Activated naive CD4-positive, alpha-beta T cell treated with anti-CD3 and anti-CD28 coated beads, Interleukin-2, amount 50 U/mL, for 24 hours (primary cell): ENCODE data around the gene CDKN2A.
"Not testable (repeated sequence)": the region's sequence is repeated elsewhere in the genome, so short reads cannot be mapped to it uniquely, and the experiment has no call there.

Experiments used
- H3K27ac Mint-ChIP-seq: one replicate; pipeline ENCODE4 v1.8.0; 2021; ENCODE audit warnings: mild to moderate bottlenecking, mixed read lengths
- H3K27me3 Mint-ChIP-seq: one replicate; pipeline ENCODE4 v1.8.0; 2021; ENCODE audit warnings: mixed read lengths
- H3K36me3 Mint-ChIP-seq: one replicate; pipeline ENCODE4 v1.8.0; 2021; ENCODE audit warnings: mixed read lengths
- H3K4me1 Mint-ChIP-seq: one replicate; pipeline ENCODE4 v1.8.0; 2021; ENCODE audit warnings: mixed read lengths
- H3K4me3 Mint-ChIP-seq: one replicate; pipeline ENCODE4 v1.8.0; 2021; ENCODE audit warnings: mild to moderate bottlenecking, mixed read lengths
- H3K9me3 Mint-ChIP-seq: one replicate; pipeline ENCODE4 v1.8.0; 2021; ENCODE audit warnings: mixed read lengths

The CDKN2A gene

GRCh38 chr9:21972361-21972760 lies 21.8 kb downstream of the CDKN2A start:
- no peak overlapping the region for H3K27ac Mint-ChIP-seq
- H3K4me3 Mint-ChIP-seq, result no peak overlapping the region
- H3K4me1 Mint-ChIP-seq, result peaks cover 22% of the 10 kb centered on the region
- peaks cover 7% of the 10 kb centered on the region for H3K36me3 Mint-ChIP-seq
- H3K9me3 Mint-ChIP-seq, result peaks cover 17% of the 10 kb centered on the region
- H3K27me3 Mint-ChIP-seq, result peaks cover 70% of the 10 kb centered on the region

GRCh38 chr9:21970800-21971640 lies 23.2 kb downstream of the CDKN2A start:
- Mint-ChIP-seq H3K36me3 (peaks cover 10% of the 10 kb centered on the region), H3K4me1 (peaks cover 23% of the 10 kb centered on the region), H3K4me3 (no peak overlapping the region), H3K27me3 (peaks cover 70% of the 10 kb centered on the region), H3K9me3 (peaks cover 23% of the 10 kb centered on the region), H3K27ac (no peak overlapping the region)

DNA sequence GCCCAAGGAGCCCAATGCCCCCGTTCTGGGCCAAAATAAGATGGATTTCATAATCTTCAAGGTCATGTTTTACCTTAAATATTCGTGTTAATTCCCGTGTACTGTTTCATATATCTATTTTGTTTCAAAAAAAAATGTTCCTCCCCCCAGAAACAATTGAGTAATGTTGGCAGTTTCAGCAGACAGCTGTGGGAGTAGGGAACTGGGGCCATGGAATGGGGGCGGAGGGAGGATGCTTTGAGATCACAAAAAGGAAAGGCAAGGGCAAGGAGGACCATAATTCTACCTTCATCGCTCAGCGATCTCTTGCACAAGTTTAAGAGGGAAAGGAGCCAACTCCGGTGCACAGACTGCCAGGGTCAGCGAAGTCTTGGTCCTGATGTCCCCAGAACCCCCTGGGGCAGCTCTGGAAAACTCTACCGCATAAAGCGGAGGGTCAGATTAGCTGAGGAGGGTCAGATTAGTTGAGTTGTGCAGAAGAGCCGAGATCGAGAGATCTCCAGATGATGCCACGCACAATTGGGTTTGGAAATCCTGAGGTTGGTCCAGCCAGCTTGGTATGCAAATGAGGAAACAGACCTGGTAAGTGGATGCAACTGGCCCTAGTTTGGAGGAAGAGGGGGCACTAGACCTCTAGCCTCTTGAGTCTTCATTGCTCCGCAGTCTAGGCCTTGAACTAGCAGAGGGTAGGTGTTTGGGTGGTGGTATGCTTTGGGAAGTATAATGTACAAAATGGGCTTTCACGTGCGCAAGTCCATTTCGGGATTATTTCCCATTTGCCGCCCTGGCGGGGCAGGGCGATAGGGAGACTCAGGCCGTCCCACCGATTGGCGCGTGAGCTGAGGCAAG lies 24.0 kb downstream of the CDKN2A start:
- Mint-ChIP-seq H3K36me3 (peaks cover 10% of the 10 kb centered on the region), H3K9me3 (peaks cover 27% of the 10 kb centered on the region), H3K4me3 (no peak overlapping the region), H3K27me3 (peaks cover 69% of the 10 kb centered on the region), H3K27ac (peak overlapping the region; percentile 51), H3K4me1 (peaks cover 26% of the 10 kb centered on the region)

DNA sequence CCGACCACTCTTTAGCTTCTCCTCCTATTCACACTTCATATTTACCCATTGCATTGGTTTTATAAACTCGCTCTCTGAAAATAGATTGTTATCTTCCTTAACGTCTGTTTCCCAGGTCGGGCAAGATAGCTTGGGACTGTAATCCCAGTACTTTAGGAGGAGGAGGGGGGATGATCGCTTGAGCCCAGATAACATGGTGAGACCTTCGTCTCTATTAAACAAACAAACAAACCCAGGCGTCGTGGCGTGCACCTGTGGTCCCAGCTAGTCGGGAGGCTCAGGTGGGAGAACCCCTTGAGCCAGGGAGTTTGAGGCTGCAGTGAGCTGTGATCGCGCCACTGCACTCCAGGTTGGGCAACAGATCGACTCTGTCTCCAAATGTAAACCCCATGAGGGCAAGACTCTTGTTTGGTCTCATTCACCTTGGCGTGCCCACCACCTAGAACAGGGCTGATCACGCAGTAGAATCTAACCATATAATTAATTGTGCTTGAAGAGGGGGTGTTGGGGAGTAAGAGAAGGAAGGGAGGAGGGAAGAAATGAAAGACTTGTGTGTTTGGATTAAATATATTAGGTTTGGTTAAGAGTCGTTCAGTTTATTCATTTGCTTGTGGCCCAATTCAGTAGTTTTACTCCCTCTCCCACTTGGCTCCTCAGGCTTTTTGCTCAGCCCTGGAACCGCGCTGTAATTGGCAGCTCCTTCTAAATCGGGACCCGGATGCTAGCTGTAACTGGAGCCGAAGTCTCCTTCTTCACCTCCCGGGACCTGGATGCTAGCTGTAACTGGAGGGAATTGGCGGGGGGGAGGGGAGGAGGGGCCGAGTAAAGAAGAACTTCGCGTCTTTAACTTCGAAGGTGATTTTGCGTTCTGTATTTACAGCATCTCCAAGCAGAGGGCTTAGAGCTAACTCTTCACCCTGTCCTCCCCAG lies 24.9 kb downstream of the CDKN2A start:
- Mint-ChIP-seq H3K9me3 (peaks cover 27% of the 10 kb centered on the region), H3K4me1 (peaks cover 21% of the 10 kb centered on the region), H3K27me3 (peaks cover 68% of the 10 kb centered on the region), H3K27ac (peak overlapping the region; percentile 46), H3K4me3 (peak overlapping the region; percentile 27), H3K36me3 (peaks cover 10% of the 10 kb centered on the region)

- peak overlapping the region; percentile 27 for H3K4me3 Mint-ChIP-seq
- peaks cover 19% of the 10 kb centered on the region for H3K4me1 Mint-ChIP-seq
- H3K27me3 Mint-ChIP-seq, result peaks cover 71% of the 10 kb centered on the region
- peak overlapping the region; percentile 46 for H3K27ac Mint-ChIP-seq
- H3K9me3 Mint-ChIP-seq, result peaks cover 27% of the 10 kb centered on the region
- peaks cover 10% of the 10 kb centered on the region for H3K36me3 Mint-ChIP-seq
Observed at GRCh38 chr9:21968331-21969010, 25.7 kb downstream of the CDKN2A start.

DNA sequence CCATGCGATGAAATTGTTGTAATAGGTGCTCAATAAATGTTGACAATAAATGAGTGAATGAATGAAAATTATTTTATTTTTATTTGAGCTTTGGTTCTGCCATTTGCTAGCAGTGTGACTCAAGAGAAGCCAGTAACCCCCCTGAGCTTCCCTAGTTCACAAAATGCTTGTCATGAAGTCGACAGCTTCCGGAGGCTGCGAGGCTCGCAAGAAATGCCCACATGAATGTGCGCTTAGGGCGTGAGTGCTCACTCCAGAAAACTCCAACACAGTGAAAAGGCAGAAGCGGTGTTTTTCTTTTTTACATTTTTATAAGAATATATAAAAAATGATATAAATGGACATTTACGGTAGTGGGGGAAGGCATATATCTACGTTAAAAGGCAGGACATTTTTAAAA lies 26.5 kb downstream of the CDKN2A start:
- no peak overlapping the region for H3K4me3 Mint-ChIP-seq
- H3K9me3 Mint-ChIP-seq, result peaks cover 27% of the 10 kb centered on the region
- H3K27ac Mint-ChIP-seq, result no peak overlapping the region
- H3K27me3 Mint-ChIP-seq, result peaks cover 76% of the 10 kb centered on the region
- H3K4me1 Mint-ChIP-seq, result peaks cover 19% of the 10 kb centered on the region
- H3K36me3 Mint-ChIP-seq, result peaks cover 10% of the 10 kb centered on the region

- peaks cover 19% of the 10 kb centered on the region for H3K4me1 Mint-ChIP-seq
- peaks cover 10% of the 10 kb centered on the region for H3K36me3 Mint-ChIP-seq
- peaks cover 22% of the 10 kb centered on the region for H3K9me3 Mint-ChIP-seq
- no peak overlapping the region for H3K27ac Mint-ChIP-seq
- no peak overlapping the region for H3K4me3 Mint-ChIP-seq
- H3K27me3 Mint-ChIP-seq, result peaks cover 74% of the 10 kb centered on the region
Observed at GRCh38 chr9:21967169-21967568, 27.0 kb downstream of the CDKN2A start.

- Mint-ChIP-seq H3K27me3 (peaks cover 73% of the 10 kb centered on the region), H3K27ac (peak overlapping the region; percentile 71), H3K4me3 (peak overlapping the region; percentile 0), H3K9me3 (peaks cover 22% of the 10 kb centered on the region), H3K36me3 (peaks cover 10% of the 10 kb centered on the region), H3K4me1 (peaks cover 19% of the 10 kb centered on the region)
Observed at GRCh38 chr9:21966140-21966851, 27.9 kb downstream of the CDKN2A start.

GRCh38 chr9:21965401-21965951 lies 28.7 kb downstream of the CDKN2A start:
- Mint-ChIP-seq H3K4me1 (peaks cover 19% of the 10 kb centered on the region), H3K27ac (no peak overlapping the region), H3K36me3 (peaks cover 10% of the 10 kb centered on the region), H3K27me3 (peaks cover 71% of the 10 kb centered on the region), H3K4me3 (peak overlapping the region; percentile 55), H3K9me3 (peaks cover 22% of the 10 kb centered on the region)

DNA sequence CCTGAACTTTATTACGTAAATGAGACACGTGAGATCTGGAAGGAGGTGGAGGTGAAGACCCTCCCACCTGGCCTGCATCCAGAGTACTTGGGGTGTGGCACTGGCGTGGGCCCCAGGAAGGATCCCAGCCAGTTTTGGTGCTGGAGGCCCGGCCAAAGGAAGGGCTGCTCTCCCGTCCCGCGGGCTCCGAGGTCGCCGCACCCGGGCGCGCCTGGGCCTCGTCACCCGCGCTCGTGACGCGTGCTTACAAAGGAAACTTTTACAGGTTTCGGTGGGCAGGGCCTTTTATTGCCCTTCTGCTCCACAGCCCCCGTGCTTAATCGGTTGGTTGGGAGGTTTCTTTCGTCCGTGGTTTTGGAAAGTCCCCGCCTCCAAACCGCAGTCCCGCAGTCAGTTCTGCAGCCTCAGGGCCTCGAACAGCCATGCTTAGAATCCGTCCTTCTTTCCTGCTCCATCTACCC lies 29.2 kb downstream of the CDKN2A start:
- Mint-ChIP-seq H3K27ac (no peak overlapping the region), H3K9me3 (peaks cover 19% of the 10 kb centered on the region), H3K4me1 (peaks cover 19% of the 10 kb centered on the region), H3K27me3 (peaks cover 69% of the 10 kb centered on the region), H3K36me3 (peaks cover 9% of the 10 kb centered on the region), H3K4me3 (peak overlapping the region; percentile 55)

DNA sequence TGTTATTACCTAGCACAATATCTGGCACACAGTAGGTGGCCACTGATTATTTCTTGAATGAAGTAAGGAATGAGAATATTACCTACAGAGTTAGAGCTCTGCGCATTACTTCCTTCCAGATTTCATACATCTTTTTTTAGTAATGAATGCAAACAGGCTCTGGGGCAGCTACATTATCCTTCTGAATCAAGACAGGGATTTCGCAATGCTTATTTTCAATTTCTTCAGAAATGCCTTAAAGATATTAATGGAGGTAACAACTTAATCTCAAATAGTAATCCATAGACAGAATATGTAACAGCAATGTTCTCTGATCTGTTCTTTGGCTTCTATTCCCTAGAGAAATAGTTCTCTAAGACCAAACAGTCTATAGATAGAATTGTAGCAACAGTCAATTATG lies 32.6 kb downstream of the CDKN2A start:
- H3K4me1 Mint-ChIP-seq, result peaks cover 12% of the 10 kb centered on the region
- no peaks in the 10 kb centered on the region for H3K36me3 Mint-ChIP-seq
- no peak overlapping the region for H3K4me3 Mint-ChIP-seq
- H3K27ac Mint-ChIP-seq, result no peak overlapping the region
- H3K27me3 Mint-ChIP-seq, result peaks cover 51% of the 10 kb centered on the region
- peaks cover 6% of the 10 kb centered on the region for H3K9me3 Mint-ChIP-seq

DNA sequence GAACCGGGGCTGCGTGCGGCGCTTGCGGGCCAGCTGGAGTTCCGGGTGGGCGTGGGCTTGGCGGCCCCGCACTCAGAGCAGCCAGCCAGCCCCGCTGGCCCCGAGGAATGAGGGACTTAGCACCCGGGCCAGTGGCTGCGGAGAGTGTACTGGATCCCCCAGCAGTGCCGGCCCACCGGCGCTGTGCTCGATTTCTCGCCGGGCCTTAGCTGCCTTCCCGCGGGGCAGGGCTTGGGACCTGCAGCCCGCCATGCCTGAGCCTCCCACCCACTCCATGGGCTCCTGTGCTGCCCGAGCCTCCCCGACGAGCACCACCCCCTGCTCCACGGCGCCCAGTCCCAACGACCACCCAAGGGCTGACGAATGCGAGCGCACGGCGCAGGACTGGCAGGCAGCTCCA lies 34.9 kb downstream of the CDKN2A start:
- H3K4me1 Mint-ChIP-seq, result not testable (repeated sequence)

DNA sequence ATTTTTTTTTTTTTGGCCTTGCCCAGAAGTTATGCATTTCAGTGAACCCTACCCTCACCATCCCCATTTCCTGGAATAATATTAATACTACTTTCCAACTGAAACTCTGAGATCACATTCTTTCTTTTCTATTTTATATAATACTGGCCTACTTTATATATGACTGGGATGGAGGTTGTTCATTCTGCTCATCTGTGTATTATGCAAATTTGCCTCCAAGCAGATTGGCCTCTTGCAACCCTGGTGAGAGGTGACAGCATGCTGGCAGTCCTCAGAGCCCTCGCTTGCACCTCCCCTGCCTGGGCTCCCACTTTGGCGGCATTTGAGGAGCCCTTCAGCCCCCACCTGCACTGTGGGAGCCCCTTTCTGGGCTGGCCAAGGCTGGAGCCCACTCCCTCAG lies 35.4 kb downstream of the CDKN2A start:
- Mint-ChIP-seq H3K27ac (no peak overlapping the region), H3K4me1 (no peaks in the 10 kb centered on the region), H3K36me3 (no peaks in the 10 kb centered on the region), H3K27me3 (peaks cover 33% of the 10 kb centered on the region), H3K4me3 (no peak overlapping the region), H3K9me3 (no peaks in the 10 kb centered on the region)

More for the DNA sequence above, 34.9 kb downstream of the CDKN2A start:
- peaks cover 34% of the 10 kb centered on the region for H3K27me3 Mint-ChIP-seq
- not testable (repeated sequence) for H3K27ac Mint-ChIP-seq, H3K9me3 Mint-ChIP-seq, H3K4me3 Mint-ChIP-seq, H3K36me3 Mint-ChIP-seq

DNA sequence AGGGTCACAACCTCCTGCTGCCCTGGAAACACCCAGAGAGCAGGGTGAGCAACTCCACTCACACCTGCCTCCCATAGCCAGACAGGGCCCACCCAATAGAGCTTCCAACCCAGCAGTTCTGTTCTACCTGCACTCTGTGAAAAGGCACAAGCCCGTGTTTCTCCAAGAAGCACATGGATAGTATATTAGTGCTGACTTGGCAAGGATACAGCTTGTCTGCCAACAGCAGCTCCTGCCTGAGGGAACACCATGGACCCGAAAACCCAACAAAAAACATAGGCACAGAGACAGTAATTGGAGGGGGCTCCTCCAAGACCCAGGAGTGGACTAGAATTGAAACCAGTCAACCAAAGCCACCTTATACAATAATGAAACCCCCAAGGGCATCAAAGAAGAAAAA lies 48.6 kb downstream of the CDKN2A start:
- no peak overlapping the region for H3K27ac Mint-ChIP-seq
- H3K9me3 Mint-ChIP-seq, result peaks cover 16% of the 10 kb centered on the region
- H3K36me3 Mint-ChIP-seq, result peaks cover 9% of the 10 kb centered on the region
- peaks cover 22% of the 10 kb centered on the region for H3K27me3 Mint-ChIP-seq
- no peaks in the 10 kb centered on the region for H3K4me1 Mint-ChIP-seq
- H3K4me3 Mint-ChIP-seq, result no peak overlapping the region
